NCI-H1694 (cell line): ENCODE measurements around the gene BTBD2.

Source experiments
- DNase-seq: peaks from one replicate; lab custom pipeline; 2025; lab: John Stamatoyannopoulos, UW

Gene BTBD2

DNA sequence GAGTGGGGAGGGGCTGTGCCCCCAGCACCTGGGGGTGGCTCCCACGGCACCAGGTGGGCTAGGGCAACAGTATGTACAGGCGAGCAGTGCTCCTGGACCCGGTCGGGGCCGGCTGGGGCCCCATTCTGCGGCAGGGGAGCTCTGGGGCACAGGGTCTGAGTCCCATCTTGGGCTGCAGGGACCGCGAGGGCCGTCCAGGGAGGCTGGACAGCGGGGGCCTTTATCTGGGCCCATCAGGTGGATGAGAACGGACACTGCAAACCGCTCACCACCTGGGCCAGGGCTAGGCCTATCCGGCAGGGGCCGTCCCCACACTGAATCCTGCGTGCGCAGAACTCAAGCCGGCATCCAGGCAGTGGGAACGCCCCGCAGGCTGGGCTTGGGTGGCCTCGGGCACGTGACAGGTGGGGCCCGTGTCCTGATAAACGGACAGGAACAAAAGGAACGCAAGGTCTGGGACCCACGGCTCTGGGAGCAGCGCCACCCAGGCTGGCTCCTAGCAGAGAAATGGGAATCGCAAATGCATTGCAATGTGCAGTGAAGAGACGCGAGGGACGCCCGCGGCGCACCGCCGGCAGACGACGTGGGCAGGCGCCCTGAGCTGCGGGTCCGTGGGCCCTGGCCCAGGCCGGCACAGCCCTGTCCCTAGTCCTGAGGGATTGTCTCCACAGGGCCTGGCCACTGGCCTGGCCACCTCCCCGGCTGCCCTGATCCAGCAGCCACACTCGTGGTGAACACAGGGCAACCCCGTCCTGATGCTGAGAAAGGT lies 29.7 kb downstream of the BTBD2 start:
- DNase-seq, result no peak

DNA sequence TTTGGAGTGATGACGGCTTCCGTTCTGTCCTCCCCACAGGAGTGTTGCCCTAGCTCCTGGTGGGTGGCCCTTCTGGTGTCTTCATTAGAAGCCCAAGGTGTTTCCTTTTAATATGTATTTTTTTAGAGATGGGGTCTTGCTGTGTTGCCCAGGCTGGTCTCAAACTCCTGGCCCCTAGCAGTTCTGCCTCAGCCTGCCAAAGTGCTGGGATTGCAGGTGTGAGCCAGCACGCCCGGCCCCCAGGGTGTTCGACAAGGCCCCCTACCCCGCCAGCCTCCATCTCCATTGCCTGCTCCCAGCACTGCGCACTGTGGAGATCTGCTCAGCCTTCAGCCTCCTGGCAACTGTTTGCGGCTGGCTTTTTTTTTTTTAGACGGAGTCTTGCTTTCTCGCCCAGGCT lies 31.2 kb downstream of the BTBD2 start:
- DNase-seq, result no peak

DNA sequence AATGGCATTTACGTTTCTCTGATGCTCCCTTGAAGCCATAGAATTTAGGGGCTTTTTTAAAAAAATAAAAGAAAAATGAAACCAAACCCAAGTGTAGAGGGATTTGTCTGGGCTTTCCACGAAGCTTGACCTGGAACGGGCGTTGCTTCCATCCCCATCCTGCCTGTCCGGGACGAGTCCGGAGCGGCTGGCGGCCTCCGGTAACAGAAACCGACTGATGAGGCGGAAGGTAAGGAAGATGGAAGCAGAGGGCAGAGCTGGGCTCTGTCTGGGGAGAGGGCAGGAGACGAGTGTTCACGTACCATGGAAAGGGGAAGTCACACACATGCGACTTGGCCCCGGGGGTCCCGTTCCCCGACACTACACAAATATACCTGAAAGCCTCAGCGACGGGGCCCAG lies 34.3 kb downstream of the BTBD2 start:
- no peak for DNase-seq

DNA sequence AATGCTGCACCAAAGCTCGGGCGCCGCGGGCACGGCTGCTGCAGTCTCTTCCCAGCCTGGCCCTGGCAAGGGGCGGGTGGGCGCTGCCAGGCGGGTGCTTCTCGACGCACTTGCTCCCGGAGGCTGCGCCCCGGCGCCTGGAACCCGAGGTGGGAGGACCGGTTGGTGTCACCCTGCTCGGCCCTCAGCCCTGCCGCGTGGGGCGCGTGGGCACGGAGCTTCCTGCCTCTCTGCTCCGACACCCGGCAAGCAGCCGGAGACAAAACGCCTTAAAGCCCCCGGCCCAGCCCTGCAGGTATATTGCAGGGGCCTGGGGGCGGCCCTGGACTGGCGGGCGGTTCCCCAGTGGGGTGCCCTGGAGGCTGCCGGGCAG lies 34.7 kb downstream of the BTBD2 start:
- no peak for DNase-seq

DNA sequence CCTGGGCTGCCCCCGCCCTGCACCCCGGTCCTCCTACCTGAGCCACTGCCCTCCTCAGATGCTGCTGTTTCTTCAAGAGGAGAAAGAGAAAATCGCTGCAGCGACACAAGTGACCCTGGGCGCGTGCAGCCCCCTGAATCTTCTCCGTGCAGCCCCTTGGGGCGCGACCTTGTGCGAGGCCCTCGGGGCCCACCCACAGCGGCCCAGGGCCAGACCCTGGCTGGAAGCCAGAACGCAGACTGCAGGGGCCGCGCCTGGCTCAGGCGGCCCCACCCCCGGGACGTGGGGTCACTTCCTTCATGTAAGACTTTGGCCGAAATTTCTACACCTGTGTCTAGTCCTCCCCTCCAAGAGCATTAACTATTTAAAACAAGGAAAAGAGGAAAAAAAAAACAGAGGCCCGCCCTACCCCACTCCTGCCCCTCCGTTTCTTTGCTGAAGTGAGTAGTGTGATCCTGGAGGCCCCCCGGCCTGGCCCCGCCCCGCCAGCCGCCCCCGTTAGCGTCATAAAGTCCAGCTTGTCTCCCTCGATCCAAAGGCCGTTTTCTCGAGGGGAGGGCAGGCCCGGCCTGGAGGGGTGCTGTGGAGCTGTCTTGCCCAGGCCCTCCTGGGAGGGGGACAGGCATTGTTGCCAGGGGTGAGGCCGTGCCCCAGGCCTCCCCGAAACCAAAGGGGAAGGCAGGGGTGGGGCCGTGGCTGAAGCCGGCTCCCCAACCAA lies 35.3 kb downstream of the BTBD2 start:
- no peak for DNase-seq

DNA sequence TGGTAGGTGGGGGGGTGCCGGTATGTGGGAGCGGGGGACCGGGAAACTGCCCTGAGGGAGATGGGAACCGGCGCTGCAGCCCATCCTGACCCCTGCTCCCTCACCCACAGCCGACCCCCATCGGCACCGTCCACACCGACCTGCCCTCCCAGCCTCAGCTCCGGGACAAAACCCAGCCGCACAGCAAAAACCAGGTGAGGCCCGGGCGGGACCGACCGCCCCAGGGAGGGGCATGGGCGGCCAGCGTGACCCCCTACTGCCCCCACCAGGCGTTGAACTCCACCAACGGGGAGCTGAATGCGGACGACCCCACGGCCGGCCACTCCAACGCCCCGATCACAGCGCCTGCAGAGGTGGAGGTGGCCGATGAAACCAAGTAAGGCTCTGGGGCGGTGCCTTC lies 35.9 kb downstream of the BTBD2 start:
- no peak for DNase-seq

DNA sequence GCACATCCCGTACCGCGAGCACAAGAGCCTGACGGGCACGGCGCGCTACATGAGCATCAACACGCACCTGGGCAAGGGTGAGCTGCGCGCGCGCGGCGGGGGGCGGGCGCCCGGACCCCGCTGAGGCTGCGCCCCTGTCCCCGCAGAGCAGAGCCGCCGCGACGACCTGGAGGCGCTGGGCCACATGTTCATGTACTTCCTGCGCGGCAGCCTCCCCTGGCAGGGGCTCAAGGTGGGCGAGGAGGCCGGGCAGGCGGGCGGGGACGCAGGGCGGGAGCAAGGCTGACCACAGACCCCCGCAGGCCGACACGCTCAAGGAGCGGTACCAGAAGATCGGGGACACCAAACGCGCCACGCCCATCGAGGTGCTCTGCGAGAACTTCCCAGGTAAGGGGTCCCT lies 36.5 kb downstream of the BTBD2 start:
- no peak for DNase-seq

DNA sequence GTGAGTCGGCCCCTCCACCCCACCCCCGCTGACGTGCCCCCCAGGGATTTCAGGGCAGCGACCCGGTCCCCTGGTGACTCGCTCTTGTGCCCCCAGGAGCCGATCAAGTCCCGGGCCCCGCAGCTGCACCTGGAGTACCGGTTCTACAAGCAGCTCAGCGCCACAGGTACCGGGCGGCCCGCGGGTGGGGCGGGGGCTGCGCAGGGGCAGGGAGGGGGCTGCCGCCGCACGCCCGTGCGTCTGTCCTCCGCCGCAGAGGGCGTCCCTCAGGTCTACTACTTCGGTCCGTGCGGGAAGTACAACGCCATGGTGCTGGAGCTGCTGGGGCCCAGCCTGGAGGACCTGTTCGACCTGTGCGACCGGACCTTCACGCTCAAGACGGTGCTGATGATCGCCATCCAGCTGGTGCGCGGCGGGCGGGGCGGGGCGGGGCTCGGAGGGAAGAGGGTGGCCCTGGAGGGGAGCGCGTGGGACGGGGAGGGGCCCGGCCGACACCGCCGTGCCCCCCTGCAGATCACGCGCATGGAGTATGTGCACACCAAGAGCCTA lies 37.1 kb downstream of the BTBD2 start:
- DNase-seq, result no peak

DNA sequence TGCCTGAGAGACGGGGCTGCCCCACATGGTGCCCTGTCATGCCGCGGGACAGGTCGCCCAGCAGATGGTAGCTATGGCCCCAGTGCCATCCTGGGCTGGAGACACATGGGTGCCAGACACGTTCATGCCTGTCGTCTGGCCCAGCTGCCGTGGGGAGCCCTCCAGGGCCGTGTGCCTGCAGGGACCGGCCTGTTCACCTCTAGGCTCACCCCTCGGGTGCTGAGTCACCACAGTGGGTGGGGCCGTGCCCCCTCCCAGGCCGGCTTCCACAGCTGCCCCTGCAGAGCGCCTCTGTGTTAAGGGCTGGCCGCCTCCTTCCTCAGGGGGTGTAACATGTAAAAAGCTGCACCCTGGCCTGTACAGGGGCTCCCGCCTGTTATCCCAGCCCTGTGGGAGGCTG lies 38.4 kb downstream of the BTBD2 start:
- peak; percentile 4 for DNase-seq

DNA sequence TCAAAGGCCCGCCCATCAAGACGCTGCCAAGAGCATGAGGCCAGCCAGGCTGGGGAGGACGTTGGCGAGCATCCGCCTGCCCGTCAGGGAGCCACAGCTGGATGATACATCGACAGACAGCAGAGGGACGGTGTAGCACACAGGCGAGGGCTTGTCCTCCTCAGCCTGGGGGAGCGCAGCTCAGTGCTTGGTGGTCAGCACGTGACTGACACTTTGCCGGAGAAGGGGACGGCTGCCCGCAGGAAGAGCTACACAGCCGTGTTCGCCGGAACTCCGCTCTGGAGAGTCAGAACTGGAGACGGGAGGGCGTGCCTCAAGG lies 40.4 kb downstream of the BTBD2 start:
- DNase-seq, result no peak

DNA sequence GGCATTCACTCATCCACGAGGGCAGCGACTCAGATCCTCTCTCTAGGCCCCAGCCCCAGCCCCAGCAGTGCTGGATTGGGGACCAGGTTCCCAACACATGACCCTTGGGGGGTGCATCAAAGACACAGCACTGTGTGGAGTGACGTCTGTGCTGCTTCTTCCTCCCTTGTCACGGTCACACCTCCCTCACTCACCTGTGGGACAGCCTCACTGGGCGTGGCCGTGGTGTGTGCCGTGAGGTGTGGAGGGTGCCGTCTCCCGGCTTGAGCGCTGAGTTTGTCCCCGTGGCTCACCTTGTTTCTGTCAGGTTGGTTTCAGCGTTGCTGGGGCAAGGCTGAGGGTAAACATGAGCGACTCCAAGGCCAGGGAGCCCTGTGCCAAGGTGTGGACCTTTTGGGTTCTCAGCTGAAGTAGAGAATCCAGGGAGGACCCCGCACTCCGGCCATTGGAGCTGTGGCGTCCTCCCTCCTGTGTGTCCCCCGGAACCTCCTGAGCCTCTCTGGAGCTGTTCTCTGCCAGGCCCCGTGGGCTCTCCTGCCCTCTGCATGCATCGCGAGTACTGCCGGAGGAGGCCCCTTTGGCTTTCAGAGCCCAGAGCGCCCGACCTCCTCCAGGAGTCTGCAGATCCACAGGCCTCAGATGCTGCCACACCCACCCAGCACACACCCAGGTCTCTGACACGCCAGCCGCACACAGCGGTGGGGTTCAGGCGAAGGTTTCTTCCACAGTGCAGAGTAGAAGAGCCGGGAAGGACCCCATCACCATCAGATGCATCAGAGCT lies 40.9 kb downstream of the BTBD2 start:
- no peak for DNase-seq

DNA sequence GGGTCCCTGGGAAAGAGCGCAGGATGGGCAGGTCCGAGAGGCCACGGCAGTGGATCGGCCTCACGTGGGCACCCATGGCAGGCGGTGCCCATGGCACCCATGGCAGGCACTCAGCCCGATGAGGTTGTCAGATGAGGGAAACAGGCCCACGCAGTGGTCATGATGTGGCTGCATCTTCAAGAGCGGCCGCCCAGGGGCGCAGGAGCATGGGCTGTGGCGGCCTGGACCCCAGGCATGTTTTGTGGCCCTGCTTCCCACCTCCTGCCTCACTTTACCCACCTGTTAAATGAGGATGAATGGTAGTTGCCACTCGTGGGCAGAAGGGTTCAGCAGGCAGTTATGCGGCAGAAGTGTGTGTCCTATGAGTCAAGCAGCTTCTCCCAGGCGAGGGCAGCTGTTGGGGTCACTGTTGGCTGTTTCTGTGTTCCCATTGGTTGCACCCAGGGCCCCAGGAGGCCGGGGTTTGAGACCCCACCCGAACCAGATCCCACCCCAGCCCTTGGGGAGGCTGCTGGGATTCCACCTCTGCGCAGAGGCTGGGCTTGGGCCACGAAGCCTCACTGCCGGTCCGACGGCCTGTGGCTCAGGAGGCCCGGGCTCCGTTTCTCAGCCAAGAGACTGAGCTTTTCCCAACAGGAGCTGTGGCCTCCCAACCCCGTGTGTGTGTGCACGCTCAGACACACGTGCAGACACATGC lies 44.6 kb downstream of the BTBD2 start:
- no peak for DNase-seq

DNA sequence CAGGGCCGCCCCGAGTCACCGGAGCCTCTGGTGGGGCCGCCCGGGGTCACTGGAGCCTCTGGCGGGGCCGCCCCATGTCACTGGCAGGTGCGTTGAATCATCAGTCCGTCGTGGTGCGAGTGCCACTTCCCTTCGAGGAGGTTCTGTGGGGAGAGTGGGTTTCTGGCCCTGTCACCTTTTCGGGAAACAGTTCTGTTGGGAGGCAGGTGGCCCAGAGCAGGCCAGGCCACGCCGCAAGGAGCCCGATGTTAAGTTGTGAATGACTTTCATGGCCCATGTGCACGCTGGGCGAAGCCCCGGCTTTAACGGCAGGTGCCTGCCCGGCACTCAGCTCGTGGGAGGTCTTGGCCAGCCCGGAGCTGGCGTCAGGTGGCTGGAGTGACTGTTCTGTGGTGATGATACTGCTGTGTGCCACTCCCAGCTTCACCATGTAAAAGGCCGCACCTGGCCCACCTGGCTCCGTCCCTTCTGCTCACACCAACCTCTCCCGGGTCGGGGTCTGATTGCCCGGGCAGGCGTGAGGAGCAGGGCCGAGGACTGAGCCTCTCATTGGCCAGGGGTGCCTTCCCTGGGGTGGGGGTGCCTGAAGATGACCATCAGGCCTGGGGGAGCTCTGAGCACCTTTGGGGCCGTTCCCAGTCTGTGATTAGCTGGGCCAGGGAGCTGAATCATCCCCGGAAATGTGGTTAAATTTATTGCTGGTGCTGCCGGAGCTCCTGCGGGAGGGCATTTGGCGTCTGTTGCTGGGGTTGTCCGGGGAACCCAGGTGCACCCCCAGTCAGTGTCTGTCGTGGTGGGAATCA lies 45.3 kb downstream of the BTBD2 start:
- no peak for DNase-seq

DNA sequence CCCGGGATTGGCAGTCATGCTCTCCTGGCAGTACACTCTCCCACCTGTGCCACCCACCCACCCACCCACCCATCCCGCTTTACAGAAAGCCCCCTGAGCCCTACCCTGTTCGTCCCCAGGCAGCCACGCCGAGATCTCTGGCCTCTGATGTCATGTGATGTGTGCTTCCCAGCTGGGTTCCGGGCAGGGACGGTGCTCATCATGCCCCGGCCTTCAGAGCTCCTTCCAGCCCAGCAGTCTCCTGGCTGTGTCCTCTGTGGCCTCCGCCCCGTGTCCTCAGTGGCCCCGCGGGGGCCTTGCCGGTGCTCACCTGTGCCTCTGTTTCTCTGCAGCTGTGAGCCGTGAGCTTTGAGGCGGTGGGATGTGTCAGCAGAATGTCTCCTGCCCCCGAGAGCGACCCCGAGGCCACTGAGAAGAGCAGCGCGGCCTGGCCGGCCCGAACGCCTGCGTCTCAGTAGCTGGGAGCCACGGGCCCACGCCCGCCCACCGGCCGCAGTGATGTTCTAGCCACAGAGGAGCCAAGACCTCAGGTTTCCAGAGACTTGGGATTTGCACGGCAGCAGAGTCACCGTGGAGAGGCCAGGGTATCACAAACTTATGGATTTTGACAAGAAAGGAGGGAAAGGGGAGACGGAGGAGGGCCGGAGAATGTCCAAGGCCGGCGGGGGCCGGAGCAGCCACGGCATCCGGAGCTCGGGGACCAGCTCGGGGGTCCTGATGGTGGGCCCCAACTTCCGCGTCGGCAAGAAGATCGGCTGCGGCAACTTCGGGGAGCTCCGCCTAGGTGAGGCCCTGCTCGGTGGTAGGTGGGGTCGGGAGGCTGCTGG lies 46.1 kb downstream of the BTBD2 start:
- DNase-seq, result no peak

DNA sequence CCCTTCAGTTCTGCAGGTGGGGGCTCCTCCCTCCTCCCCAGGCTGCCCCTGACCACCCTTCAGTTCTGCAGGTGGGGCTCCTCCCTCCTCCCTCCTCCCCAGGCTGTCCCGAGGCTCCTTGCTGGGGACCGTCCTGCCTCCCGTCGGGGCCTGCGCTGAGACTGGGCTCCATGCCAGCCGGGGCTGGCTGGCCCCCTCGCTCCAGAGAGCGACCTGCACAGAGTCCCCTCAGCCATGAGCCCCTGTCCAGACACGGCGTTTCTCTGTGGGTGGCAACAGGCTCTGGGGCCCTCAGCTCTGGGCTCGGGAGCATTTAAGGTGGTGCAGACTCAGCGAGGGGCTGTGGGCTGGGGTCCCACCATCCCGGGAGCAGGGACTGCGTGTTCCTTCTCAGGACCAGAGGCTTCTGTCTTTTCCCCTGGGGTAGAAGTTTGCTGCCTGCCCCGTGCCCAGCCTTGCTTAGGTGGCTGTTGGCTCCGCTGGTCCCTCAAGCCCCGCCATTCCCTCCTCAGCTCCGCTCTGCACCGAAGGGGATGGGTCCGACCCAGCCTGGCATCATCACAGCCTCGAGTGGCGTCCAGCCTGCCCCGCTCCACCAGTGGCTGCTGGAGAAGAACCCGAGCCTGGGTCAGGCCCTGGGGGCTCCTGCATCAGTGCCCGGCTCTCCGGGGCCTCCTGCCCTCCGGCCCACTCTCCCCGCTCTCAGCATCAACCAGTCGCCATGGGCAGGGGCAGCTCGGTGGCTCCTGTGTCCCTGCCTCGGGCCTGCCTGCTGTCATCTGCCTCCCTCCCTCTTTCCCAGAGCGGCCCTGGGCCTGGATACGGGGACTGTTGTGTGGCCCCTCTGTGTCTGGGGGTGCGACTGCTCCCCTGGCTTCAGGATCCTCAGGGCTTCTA lies 47.0 kb downstream of the BTBD2 start:
- no peak for DNase-seq

DNA sequence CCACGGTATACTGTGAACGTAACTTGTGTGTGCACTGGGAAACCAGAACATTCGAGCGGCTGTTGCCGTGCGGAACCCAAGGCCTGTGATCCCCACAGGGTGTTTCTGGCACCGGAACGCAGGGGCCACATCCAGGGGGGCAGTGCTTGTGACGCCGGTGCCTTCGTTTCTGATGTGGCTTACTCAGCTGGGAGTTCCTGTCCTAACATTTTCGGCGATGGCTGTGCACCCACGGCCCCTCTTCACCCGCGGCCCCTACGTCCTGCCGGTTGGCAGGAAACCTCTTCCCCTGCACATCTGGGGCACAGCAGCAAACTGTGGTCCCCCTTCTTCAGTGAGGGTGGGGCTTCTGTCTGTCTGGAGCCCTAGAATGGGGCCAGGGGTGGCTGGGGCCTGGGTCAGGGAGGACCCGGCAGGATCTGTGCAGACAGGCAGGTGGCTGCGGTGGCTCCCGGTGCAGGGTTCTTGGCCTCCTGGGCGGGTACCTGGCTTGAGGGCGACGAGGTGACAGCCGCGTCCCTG lies 48.4 kb downstream of the BTBD2 start:
- no peak for DNase-seq

DNA sequence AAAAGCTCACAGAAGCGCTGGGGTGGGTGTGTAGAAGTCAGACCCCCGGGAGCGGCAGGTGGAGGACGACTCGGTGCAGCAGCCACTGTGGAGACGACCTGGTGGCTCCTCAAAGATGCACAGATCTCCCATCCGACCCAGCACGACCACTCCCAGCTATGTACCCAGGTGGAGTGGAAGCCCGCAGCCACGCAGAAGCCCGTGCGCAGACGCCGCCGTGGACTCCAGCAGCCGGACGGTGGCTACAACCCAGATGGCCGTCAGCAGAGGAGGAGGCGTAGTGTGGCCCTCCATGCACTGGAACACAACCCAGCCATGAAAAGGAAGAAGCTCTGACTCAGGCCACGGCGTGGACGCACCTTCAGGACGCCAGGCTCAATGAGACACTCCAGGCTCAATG lies 52.8 kb downstream of the BTBD2 start:
- no peak for DNase-seq

DNA sequence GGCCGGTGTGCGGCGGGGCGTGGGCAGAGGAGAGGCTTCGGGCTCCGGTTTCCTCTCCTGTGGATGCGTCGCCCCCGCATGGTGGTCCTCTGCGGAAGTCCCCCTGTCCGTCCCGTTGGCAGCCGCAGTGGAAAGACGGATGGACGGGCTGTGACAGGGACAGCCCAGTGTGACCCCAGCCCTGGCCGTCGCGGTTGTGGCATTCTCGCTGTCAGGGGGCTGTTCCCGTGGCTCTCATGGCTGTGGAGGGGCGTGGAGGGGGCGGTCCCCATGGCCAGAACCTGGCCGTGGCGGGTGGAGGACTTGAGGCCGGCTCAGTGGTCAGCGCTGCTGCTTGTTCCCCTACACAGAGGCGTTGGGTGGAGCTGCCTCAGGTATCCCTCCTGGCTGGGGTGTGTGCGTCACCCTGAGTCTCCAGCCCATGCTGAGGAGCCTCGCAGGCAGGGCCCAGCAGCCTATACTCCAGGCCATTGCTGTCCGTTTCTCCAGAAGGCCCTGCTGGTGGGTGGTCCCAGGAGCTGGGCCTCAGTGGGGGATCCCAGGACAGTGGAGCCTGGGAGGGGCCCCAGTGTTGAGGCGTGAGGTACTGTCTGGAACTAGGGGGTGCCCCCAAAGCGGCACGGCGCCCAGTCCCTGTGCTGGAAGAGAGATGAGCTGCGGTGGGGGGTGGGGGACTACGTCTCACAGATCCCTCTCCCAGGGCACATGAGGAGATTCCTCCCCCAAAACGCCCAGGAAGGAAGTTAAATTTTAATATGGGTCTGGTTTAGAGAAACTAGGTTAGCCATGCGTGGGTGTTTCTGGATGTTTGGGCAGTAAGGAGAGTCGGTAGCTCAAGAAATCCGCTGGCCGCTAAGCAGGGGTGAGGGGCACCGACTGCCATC lies 54.3 kb downstream of the BTBD2 start:
- no peak for DNase-seq
